Left renal pelvis (tissue), 4 donors: ENCODE data around the gene PSD. TPM values are rescaled to one million over a fixed set of nuclear protein-coding genes. Genes with fewer than 3 reads are reported as not detected.

Source experiments
- DNase-seq, 4 donors: peaks; one replicate each; pipeline ENCODE4 v3.0.0-alpha.2; 2013; ENCODE audit warnings: low read depth in 4 of 4, low spot score in 3 of 4
- polyA plus RNA-seq, 4 donors: library from polyadenylated mRNA; unstranded; fragments of 120-200 nt; gene quantifications; one replicate each; pipeline ENCODE4 v1.2.1, GENCODE V29; 2013; ENCODE audit not compliant: insufficient read length in 4 of 4

The PSD gene
- polyA plus RNA-seq, 4 donors: 7.0 to 16.4 (median 11.0) TPM

DNA sequence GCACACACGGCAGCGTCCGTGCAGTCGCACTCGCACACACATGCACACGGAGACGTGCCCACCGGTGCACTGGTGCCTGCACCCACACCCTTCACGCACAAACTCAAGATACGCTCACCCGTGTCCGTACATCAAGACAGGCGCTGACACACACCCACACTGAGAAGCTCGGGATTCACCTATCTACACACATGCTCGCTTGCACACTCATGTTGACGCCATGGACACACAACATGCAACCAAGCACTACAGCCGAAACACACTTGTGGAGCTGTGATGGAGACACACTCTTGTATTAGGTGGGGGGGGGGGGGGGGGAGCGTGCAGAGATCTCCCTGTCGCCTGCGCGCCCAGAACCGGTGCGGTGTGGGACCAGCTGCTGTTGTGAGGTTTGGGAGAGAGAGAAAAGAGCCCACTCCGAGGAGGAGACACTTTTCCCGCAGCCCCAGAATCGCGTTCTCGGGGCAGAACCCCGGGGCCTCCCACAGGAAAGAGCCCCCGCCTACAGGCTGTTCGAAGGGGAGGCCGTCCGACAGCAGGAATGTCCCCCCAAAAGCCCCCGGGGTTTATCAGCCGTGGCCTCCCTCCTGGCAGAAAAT lies 23.7 kb downstream of the PSD start:
- DNase-seq: no peak

DNA sequence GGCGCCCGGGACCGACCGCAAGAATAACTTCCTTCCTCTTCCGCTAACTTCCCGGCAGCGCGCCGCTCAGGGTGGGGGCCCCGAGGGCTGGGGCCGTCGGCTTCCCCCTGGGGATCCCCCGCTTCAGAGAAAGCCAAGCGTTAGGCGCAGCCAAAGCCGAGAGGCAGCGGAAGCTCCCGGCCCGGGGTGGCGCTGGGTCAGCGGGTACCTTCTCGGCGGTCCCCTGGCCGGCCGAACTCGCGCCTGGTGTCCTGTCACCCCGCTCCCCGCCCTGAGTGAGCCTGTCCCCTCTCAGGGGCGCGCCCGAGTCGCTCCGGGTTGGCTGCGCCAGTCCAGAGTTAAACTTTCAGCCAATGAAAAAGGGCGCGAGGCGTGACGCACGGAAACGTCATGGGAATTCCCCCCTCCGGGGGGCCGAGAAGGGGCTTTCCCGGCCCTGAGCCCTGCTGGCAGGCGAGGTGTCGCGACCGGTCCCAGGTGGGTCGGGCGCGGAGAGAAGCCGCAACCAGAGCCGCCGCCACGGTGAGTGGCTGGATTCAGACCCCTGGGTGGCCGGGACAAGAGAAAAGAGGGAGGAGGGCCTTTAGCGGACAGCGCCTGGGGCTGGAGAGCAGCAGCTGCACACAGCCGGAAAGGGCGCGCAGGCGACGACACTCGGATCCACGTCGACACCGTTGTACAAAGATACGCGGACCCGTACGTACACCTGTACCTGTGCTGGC lies 24.3 kb downstream of the PSD start:
- peak in 3 of 4 donors; percentile 72 to 82 (median 74) for DNase-seq

DNA sequence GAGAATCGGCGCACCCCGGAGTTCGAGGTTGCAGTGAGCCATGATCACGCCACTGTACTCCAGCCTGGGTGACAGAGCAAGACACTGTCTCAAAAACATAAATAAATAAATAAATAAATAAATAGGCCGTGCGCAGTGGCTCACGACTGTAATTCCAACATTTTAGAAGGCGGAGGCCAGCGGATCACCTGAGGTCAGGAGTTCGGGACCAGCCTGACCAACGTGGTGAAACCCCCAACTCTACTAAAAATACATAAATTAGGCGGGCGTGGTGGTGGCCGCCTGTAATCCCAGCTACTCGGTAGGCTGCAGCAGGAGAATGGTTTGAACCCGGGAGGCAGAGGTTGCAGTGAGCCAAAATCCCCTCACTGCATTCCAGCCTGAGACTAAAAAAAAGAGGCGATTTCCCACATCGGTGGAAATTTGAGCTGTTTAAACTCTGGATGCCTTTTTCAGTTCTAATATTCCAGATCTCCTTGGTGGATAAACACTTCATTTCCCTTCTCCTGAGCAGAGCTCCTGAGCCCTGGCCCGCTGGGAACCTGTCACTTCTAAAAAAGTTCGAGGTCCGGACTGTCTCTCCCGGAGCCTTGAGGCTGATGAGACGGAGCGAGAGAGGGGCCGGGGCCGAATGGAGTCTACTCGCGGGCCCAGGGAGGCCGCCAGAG lies 25.0 kb downstream of the PSD start:
- DNase-seq: no peak

DNA sequence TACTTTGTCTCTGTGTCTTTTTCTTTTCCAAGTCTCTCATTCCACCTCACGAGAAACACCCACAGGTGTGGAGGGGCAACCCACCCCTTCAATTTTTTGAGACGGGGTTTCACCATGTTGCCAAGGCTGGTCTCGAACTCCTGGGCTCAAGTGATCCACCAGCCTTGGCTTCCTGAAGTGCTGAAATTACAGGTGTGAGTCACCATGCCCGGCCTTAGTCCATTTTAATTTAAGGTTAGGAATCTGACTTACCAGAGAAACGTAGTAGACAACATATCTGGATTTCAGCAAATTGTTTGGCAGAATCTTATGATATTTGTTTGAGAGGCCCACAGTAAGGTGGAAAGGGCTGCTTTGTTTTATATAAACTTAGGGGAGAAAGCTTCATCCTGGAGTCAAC lies 26.3 kb downstream of the PSD start:
- DNase-seq: no peak

DNA sequence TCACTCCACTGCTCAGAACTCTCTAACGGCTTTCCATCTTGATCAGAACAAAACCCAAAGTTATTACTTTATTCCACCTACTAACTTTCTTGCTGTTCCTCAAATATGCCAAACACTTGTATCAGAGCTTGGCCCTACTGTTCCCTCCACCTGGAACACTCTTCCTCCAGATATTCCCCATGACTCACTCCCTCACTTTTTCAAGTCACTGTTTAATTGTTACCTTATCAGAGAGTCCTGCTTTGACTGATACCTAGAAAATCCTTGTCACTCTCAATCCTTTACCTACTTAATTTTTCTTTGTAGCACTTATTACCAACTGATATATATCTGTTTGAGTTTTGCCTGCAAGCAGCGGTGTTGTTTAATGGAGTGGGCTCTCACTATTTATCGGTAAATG lies 28.7 kb downstream of the PSD start:
- no peak for DNase-seq

DNA sequence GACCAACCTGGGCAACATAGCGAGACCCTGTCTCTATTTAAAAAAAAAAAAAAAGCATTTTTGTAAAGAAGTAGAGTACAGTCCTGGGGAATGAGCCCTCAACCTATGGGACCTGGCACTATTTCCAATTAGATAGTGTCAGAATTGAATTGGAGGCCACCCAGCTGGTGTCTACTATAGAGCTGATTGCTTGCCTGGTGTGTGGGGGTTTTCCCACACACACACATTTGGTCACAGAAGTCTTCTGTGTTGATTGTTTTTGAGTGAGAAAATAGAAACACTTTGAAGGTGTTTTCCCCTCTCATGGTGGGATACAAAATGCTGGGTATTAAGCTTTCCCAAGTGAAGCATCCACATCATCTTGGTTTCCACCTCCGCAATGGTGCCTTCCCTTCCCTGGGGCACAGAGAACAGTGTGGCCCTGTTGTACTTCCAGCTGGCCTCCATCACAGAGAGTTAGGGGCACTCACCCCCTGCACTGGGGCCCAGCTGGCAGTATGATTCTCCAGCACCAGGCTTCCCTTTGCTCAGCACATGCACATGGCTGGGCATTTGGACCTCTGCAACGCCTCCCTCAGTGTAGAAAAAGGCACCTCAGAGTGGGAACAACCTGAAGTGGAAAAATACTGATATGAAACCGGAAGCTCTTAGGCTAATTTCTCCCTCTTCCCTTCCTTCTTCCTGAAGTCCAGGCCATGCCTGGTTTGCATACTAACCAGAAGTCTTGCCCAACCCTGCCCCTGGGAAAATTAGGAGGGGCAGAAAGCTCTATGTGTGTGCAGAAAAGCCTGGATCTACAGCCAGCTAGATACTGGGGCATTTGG lies 33.8 kb downstream of the PSD start:
- DNase-seq: no peak

DNA sequence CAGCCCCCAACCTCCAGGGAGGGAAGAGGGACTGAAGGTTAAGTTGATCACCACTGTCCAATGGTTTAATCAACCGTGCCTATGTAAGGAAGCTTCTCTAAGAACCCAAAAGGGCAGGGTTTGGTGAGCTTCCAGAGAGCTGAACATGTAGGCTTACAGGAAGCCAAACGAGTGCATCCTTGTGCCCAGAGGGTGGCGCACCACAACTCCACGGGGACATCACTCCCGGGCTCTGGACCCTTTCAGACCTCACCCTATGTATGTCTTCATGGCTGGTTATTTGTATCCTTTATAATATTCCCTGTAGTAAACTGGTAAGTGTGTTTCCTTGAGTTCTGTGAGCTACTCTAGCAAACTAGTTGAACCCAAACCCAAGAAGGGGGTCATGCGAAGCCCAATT lies 34.5 kb downstream of the PSD start:
- no peak for DNase-seq

DNA sequence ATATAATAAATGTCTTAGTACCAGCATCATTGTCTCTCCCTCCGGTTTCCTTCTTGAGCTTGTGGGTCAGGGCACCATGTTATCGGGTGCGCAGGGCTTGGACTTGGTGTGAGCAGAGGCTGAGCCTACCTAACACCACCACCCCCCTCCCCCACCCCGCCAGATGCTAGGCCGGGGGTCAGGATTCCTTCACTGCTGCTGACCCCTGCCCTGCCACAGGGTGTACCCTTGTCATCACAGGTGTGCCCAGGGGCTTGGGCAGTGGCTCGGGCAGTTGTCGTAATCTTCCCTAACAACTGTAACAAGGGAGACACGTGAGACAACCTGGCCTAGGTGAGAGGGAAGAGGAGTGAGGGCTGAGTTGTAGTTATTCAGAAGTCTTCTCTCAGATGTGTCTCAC lies 35.7 kb downstream of the PSD start:
- no peak for DNase-seq

DNA sequence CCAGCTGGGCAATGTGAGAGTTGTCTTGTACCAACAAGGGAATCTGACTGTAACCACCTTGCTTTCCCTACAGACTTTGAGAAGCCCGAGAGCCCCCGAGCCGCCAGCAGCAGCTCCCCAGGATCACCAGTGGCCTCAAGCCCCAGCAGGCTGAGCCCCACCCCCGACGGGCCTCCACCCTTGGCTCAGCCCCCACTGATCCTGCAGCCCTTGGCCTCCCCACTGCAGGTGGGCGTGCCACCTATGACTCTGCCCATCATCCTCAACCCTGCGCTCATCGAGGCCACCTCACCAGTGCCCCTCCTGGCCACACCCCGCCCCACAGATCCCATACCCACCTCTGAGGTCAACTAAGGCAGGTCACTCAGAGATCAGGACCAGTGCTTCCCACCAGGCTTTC lies 36.6 kb downstream of the PSD start:
- no peak for DNase-seq

DNA sequence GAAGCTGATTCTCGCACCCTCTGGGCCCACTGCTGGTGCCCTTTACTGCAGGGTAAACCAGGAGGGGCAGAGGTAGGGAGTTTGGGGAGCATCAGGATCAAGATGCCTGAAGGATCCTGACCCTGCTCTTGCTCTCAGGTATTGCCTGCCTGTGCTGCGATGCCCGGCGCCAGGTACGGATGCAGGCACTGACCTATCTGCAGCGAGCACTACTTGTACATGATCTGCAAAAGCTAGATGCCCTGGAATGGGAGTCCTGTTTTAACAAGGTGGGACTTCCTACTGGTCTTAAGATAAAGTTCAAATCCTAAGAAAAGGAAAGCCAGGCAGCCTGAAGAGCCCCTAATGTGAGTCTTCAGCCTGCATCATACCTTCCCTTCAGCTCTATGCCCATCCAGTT lies 39.2 kb downstream of the PSD start:
- DNase-seq: no peak

DNA sequence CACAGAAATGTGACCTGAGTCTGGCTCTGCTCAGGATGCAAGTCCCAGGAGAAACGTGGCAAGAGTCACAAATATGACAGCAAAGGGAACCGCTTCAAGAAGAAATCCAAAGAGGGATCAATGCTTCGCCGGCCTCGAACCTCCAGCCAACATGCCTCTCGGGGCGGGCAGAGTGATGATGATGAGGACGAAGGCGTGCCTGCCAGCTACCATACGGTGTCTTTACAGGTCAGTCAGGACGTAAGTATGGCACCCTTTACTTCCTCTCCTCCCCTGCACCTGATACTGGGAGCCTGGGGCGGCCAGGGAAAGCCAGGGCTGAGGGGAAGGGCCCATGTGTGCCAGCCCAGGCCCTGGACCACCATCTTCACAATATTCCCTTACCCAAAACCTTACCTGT lies 41.7 kb downstream of the PSD start:
- no peak for DNase-seq

DNA sequence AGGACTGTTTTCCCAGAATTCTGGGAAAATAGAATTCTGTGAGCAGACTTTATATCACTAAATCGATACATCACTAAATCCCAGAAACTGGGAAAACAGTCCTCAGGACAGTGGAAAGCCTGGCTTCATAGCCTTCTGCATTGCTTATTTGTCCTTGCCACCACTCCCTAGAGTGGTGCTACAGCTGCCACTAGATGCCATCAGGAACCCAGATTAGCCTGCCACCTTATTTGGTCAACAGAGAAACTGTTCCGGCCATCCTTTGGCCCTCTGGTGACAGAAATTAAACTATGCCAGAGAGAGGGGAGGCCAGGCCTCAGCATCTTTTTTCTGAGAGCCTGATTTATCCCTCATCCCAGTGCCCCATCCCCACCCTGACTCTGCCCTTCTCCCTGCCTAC lies 42.7 kb downstream of the PSD start:
- DNase-seq: no peak

DNA sequence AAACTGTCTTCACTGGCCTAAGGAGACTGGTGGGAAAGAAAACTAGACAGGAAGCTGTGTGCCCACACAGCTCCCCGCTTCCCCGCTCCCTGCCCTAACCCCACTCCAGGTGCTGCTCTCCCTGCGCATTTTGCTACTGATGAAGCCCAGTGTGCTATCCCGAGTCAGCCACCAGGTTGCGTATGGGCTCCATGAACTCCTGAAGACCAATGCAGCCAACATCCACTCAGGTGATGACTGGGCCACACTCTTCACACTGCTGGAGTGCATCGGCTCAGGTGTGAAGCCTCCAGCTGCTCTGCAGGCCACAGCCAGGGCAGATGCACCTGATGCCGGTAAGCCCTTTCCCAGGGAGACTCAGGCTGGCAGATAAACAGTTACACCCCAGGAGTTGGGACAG lies 43.3 kb downstream of the PSD start:
- DNase-seq: no peak

DNA sequence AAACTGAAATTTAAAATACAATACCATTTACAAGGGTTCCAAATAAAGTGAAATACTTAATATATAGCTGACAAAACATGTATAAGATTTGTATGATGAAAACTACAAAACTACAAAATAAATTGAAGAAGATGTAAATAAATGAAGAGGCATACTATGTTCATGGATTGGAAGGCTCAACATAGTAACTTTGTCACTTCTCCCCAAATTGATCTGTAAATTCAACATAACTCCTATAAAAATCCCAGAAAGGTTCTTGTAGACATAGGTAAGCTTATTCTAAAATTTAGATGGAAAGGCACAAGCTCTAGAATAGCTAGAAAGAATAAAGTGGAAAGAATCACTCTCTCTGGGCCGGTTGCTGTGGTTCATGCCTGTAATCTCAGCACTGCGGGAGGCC lies 47.3 kb downstream of the PSD start:
- no peak for DNase-seq

DNA sequence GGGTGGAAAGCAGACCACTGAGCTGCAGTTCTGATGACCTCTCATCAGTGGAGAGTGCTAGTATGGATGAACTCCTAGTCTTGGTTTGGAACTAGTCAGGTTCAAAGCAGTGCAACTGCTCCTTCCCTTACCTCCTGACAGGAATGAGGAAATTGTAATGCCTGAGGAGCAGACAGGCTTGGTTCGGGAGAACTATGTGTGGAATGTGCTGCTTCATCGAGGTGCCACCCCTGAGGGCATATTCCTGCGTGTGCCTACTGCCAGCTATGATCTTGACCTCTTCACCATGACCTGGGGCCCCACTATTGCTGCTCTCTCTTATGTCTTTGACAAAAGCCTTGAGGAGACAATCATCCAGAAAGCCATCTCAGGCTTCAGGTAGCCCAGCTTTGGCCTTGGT lies 50.5 kb downstream of the PSD start:
- DNase-seq: no peak

DNA sequence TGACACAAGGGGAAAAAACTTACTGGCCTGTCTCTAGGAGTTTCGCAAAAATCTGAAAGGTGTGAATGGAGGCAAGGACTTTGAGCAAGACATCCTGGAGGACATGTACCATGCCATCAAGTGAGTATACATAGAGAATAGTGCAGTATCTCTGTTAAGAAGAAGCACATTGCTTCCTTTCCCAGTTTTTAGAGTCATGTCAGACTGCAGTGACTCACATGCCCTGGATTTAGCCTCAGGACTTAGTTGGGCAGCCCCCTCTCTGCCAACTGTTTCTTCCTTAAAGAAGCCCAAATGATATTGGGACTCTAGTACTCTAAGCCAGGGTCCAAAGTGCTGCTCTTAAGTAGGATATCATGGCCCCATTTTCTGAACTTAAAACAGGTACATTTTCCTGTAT lies 51.1 kb downstream of the PSD start:
- no peak for DNase-seq

DNA sequence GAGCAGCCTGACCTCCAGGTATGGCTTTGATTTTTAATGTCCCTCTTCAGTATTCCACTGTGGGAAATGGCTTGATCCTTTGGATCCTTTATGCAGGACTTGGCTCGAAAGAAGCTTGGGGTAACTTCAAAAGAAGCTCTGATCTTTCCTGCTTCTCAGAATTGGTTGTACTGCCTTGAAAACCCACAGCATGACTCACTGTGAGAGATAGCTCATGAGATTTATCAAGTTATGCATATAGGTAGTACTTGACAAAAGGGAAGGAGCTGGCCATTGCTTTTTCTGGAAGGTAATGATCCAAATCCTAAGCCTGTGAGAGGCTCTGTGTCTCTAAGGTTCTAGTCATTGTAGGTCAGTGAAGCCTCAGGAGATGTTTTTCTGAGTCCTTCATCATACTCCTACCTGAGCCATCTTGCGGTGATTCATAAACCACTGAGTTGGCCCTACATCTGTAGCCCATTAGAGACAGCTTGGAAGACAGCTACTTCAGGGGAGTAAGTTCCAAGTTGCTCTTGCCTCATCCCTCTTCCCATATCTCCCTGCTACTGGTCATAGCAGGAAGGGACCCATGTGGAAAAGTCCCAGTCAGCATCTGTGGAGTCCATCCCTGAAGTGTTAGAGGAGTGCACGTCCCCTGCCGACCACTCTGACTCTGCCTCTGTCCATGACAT lies 59.7 kb downstream of the PSD start:
- no peak for DNase-seq

DNA sequence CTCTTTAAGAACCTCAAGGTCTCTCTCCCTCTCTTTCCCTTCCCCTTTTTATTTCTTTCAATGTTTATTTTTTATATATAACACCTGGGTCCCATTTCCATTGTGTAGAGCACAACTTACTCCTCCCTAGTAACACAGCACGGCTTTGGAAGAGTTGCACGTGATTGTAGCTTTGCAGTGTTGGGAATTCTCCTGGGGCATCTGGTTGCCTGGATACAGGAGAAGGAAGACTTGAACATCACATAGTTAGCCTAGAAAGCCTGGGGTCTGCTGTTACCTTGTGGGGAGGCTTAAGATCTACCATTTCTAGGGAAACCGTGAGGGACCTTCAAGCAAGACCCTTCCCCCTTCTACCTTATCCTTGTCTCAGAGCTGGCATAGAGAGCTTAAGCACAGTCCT lies 64.1 kb downstream of the PSD start:
- no peak for DNase-seq
